Measurements from ENCODE around the gene LHFPL3. TPM values are rescaled to one million over a fixed set of nuclear protein-coding genes. Genes with fewer than 3 reads are reported as not detected.

The LHFPL3 gene
- total and polyA plus RNA-seq, 2 of the 13 experiments (the other 11 are each of a cell fraction or from before 2014, with no cell fraction given), result not detected

GRCh38 chr7:104923010-104923421 is 594.6 kb downstream of the LHFPL3 start (continued):
- TF ChIP-seq, protein P1, sequence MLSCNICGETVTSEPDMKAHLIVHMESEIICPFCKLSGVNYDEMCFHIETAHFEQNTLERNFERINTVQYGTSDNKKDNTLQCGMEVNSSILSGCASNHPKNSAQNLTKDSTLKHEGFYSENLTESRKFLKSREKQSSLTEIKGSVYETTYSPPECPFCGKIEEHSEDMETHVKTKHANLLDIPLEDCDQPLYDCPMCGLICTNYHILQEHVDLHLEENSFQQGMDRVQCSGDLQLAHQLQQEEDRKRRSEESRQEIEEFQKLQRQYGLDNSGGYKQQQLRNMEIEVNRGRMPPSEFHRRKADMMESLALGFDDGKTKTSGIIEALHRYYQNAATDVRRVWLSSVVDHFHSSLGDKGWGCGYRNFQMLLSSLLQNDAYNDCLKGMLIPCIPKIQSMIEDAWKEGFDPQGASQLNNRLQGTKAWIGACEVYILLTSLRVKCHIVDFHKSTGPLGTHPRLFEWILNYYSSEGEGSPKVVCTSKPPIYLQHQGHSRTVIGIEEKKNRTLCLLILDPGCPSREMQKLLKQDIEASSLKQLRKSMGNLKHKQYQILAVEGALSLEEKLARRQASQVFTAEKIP (CRISPR knock-in tag; IDR thresholded peaks at IDR 0.05; ENCODE audit: borderline replicate concordance), result no peak
- TF ChIP-seq ZNF44 (CRISPR knock-in tag; IDR thresholded peaks at IDR 0.05) (no peak), NR3C1 (CRISPR knock-in tag; IDR thresholded peaks at IDR 0.05) (no peak), ZSCAN22 (CRISPR knock-in tag; IDR thresholded peaks at IDR 0.05) (no peak), HOXA7 (CRISPR knock-in tag; IDR thresholded peaks at IDR 0.05) (no peak), ZNF562 (CRISPR knock-in tag; IDR thresholded peaks at IDR 0.05; ENCODE audit: borderline replicate concordance) (no peak), ZNF510 (CRISPR knock-in tag; IDR thresholded peaks at IDR 0.05; ENCODE audit: low read depth) (no peak), ZNF574 (CRISPR knock-in tag; IDR thresholded peaks at IDR 0.05) (no peak), ZNF343 (CRISPR knock-in tag; IDR thresholded peaks at IDR 0.05) (no peak), CBX1 (IDR thresholded peaks at IDR 0.05; ENCODE audit: low read depth) (no peak), SETDB1 (CRISPR knock-in tag; IDR thresholded peaks at IDR 0.05; ENCODE audit: borderline replicate concordance) (no peak), ADNP (CRISPR knock-in tag; IDR thresholded peaks at IDR 0.05) (no peak), PRPF4 (IDR thresholded peaks at IDR 0.05; ENCODE audit: low read depth, low read length, poor library complexity, severe bottlenecking) (no peak), SMARCE1 (IDR thresholded peaks at IDR 0.05; ENCODE audit: borderline replicate concordance) (no peak), ZNF557 (CRISPR knock-in tag; IDR thresholded peaks at IDR 0.05) (no peak), ZKSCAN5 (CRISPR knock-in tag; IDR thresholded peaks at IDR 0.05) (no peak), MXD4 (CRISPR knock-in tag; IDR thresholded peaks at IDR 0.05) (peak; percentile 35; the same call in 1 of the 2 replicates), ZBTB20 (CRISPR knock-in tag; IDR thresholded peaks at IDR 0.05; ENCODE audit: borderline replicate concordance, low read depth) (no peak), RORA (CRISPR knock-in tag; IDR thresholded peaks at IDR 0.05) (no peak), NCOR1 (IDR thresholded peaks at IDR 0.05; ENCODE audit: borderline replicate concordance, low read length) (no peak), ZBTB26 (CRISPR knock-in tag; IDR thresholded peaks at IDR 0.05; ENCODE audit: borderline replicate concordance) (no peak), HHEX (CRISPR knock-in tag; IDR thresholded peaks at IDR 0.05) (0 out of 2 replicates have a peak, but pooled peaks have one; percentile 11), KDM1A (CRISPR knock-in tag; IDR thresholded peaks at IDR 0.05) (no peak)
- TF ChIP-seq, protein P2, sequence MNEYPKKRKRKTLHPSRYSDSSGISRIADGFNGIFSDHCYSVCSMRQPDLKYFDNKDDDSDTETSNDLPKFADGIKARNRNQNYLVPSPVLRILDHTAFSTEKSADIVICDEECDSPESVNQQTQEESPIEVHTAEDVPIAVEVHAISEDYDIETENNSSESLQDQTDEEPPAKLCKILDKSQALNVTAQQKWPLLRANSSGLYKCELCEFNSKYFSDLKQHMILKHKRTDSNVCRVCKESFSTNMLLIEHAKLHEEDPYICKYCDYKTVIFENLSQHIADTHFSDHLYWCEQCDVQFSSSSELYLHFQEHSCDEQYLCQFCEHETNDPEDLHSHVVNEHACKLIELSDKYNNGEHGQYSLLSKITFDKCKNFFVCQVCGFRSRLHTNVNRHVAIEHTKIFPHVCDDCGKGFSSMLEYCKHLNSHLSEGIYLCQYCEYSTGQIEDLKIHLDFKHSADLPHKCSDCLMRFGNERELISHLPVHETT (CRISPR knock-in tag; conservative IDR thresholded peaks at IDR 0.05), result no peak
